GM19240 (cell line): ENCODE data around the gene CLASRP.

Experiments used
- DNase-seq: peaks from one replicate; pipeline ENCODE4 v3.0.0; 2011; ENCODE audit warnings: low spot score; ENCODE audit not compliant: insufficient read length

CLASRP gene

DNA sequence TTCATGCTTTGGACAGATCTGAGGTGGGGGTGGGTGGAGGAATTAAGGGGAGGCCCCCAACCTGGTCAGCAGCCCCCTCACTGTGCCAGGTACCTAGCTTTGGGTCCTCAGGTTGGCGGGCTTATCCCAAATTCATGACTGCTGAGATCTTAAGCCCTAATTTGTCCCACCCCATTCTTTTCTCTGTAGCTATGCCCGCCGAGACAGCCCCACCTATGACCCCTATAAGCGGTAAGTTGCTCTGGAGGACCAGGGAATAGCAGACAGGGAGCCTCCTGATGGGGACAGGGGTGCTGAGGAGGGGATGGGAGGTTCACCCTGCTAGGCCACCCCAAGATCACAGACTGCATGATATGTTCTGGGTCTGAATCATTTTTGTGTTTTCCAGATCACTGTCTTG lies 23.1 kb downstream of the CLASRP start:
- no peak for DNase-seq

GRCh38 chr19:45063851-45064801 lies 25.3 kb downstream of the CLASRP start:
- no peak for DNase-seq

GRCh38 chr19:45066921-45067661 lies 28.2 kb downstream of the CLASRP start:
- DNase-seq: no peak

GRCh38 chr19:45068041-45068440 lies 29.2 kb downstream of the CLASRP start:
- no peak for DNase-seq

- no peak for DNase-seq
Observed at GRCh38 chr19:45069056-45069455, 30.2 kb downstream of the CLASRP start.

- no peak for DNase-seq
Observed at GRCh38 chr19:45070214-45070613, 31.4 kb downstream of the CLASRP start.

DNA sequence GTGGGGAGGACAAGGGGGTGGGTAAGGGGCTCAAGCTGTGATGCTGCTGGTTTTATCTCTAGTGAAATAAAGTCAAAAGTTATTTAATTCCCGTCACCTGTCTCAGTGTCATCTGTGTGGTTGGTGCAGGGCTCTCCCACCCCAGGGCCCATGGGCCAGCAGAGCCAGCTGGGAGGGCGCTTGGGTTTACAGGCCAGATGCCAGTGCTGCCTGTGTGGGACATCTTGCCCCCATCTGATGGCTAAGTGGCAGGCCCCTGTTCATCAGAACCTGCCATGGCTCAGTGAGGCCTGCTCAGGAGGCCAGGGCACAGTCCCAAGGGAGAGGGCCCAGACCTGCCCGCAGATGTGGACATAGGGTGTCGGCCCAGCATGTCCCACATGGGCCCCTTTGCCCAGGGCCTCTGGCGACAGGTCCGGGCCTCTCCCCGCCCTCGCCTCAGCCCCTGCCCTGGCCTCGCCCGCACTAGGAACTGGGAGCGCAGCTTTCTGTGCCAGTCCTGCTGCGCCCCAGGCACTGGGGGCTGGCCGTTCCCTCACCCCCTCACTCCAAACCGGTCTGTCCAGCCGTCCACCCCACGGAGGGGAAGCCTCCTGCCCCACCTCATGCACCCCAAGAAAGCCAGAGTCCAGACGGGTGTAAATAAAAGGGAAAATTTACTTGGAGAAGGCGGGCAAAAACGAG lies 32.2 kb downstream of the CLASRP start:
- no peak for DNase-seq

DNA sequence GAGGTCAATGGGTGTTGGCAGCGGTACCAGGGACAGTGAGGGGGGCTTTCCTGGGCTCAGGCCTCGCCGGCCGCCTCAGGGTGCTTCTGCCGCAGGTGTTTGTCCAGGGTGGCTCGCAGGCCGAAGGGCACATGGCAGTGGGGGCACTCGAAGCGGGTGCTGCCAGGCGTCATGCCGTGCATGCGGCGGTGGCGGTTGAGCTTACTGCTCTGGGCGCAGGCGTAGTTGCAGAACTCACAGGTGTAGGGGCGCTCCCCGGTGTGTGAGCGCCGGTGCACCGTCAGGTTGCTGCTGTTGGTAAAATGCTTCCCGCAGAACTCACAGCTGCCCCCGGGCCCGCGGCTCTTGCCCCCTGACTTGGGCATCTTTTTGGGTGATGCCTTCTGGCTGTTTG lies 32.7 kb downstream of the CLASRP start:
- no peak for DNase-seq

DNA sequence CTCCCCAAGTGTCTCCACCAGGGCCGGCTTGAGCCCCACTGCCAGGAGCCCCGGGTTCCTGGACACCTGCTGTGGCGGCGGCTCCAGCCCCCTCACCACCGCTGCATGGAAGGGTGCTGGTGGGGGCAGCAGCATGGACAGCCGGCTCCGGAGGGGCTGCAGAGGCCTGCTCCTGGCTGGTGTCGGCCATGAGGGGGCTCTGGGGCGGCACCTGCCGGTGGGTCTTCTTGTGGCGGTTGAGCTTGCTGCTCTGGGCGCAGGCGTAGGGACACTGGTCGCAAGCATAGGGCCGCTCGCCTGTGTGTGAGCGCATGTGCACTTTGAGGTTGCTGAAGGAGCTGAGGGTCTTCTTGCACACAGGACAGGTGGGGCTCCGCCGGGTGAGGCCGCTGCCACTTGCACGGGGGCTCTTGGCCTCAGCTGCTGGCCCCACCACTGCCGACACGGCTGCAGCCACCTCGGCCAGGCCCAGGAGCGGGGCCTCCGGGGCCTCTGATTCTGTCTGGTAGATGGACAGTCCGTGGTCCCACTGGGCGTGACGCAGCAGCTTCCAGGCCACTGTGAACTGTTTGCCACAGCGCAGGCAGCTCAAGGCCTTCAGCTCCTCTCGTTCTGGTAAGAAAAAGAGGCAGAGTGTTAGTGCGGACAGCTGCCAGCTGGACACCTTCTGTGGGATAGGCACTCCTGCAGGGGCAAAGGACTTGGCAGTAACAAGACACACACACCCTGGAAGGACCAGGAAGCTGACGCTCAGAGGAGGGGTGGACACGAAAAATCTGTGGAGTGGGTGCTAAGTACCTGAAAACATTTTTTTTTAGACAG lies 33.3 kb downstream of the CLASRP start:
- no peak for DNase-seq

GRCh38 chr19:45074744-45075300 lies 36.0 kb downstream of the CLASRP start:
- DNase-seq: no peak

DNA sequence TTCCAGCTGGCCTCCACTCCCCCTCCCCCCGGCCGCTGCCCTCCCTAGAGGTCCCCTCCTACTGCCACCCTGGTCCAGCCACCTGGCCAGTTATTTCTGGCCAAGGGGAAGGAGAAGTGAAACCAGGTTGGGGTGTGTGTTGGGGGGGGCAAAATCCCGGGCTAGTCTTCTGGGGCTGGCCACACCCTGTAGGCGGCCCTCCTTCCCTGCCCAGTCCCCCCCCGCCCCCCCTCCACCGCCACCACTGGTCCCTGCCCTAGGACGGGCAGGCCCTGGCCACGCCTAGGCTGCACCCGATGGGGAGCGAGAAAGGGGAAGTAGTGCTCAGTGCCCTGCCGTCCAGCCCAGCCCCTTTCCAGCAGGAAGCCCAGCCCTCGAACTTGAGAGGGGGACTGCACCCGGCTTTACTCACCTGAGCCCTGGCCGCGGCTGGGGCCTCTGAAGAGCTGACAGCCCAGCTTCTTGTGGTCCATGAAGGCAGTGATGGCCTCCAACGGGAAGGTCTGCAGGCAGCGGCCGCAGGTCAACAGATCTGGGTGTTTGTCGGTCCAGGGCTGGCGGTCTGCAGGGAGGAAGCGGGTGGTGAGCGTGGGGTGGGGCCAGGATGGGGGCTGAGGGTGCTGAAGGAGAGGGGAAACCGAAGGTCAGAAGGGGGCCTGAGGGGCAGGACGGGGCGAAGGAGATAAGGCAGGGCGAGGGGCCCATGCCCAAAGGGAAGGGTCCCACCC lies 36.6 kb downstream of the CLASRP start:
- DNase-seq: peak; percentile 93

DNA sequence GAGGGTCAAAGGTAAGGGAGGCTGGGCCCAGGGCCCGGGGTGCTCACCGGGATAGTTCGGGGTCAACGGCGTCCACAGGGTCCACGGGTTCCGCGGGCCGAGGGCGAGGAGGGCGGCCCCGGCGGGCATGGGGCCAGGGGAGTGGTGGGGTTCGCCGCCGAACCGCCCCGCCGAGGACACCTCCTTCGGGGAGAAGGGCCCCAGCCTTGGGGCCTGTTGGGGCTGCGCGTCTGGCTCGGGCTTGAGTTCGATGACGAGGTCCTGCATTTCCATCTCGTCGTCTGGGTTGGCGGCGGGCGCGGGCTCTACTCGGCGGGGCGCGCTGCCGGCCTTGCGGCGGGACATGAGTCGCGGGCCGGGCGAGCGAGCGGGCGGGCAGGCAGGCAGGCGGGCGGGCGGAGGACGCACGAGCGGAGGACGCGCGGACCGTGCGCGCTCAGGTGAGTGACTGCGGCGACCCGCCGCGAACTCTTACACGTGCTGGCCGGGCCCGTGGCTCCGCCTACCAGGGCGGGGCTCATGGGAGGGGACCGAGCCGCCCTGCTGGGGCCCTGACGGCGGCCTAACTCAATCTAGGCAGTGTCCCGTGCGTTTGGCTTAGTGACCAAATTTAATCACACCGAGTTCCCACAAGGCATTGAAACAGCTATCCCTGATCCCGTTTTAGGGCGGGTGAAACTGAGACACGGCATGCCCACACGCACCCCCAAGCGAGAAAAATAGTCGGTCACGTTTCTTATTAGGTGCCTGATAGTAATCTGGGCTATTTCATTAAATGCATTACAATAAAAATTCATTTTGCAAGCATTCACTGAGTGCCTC lies 37.4 kb downstream of the CLASRP start, which contains the start of gene ZNF296:
Gene ZNF296, minus strand, starts transcription at position 450 of the 822 bp plus-strand sequence. Its CDS starts 105 bp downstream, at position 345.
- peak; percentile 84 for DNase-seq

DNA sequence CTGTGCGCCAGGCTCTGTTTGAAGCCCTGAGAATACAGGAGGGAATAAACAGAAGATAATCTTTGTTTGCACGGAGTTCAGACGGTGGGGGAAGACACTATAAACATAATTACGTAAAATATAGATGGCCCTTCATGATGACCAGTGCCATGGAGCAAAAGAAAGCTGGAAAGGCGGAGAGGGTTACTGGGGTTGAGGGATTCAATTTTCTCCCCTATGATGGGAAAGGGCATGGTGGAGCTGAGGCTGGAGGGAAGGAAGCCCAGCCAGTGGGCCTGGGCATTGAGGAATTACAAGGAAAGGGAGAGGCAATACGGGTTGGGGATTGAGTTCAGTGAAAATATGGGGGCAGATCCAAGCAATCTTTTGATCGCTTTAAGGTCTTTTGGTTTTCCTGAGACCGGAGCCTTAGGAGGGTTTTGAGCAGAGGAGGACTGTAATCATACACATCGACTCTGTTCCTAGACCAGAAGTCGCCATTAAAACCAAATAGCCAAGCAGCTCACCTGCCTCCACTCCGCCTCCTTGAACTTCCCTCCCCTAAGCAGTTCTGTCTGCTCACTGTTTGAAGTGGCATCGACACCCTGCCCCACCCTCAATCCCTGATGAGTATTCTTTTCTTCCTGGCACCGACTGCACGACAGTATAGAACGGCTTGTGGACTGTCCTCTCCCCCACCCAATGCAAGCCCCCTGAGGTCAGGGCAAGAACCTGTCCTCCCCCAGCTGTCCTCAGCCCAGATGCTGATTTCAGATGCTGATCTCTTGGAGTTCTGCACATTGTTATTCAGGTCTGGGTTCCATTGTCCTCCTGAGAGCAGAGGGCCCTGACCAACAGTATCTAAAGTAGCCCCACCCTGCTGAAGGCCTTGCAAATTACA lies 38.2 kb downstream of the CLASRP start:
- no peak for DNase-seq

GRCh38 chr19:45078390-45079062 lies 39.7 kb downstream of the CLASRP start:
- no peak for DNase-seq

DNA sequence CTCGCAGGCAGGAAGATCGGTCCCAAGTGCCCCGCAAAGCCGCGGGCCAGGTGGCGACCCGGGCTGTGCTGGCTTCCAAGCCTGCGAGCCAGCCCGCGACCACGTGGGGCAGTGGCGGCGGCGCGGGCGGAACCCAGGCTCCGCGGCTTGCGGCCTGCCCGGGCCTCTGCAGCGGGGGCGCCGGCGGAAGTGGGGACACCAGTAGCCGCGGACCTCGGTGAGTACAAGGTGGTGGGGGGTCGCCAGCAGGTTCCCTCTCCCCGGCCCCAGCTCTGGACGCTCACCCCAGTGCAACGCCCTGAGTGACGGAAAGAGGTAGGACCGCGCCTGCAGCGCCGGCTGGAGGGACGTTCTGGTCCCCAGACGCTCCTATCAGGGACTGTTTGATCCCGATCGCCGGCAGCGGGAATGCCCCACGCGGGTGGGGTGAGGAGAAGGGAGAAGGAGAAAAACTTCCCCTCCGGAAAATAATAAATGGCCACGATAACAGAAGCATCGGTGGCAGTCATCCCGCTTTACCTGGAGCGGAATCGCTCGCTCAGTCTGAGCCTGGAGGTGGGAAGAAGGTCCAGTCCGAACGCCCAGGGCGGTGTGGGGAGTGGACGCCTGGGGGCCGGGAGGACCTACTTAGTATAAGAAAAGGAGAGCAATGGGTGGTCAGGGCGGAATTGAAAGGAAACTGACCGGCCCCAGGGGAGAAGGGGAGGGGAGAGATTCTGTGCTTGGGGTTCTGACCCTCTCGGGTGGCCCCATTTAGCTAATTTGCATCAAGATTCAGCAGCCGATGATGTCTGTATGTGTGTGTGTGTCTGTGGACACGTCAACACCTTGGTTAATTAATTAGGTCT lies 40.4 kb downstream of the CLASRP start, which contains the start of gene GEMIN7:
Gene GEMIN7, plus strand, starts transcription at position 198 of the 848 bp plus-strand sequence. CDS start 10,855 bp downstream, outside the sequence.
- peak; percentile 65 for DNase-seq

DNA sequence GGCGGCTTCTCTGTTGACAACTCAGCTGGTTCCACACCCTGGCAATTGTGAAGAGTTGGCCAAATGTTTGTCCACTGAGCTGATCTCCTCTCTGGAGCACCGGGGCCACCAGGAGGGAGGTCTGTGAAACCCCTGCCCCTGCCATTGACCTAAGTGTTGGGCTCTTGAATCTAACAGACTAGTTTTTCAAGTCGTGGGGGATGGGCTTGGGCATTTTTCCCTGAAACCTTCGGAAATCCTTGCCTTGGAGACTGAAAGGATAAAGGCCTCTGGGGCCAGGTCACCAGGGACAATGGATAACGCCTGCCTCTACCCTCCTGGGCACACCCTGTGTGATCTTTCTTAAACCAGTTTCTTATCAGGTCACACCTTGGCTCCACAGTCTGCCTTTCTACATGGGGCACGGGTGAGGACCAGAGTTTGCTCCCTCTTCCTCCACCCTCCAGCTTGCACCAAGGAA lies 41.1 kb downstream of the CLASRP start:
- DNase-seq: no peak
